ENCODE results near the gene FYN.
A peak's percentile ranks its signal among the peaks of the same experiment; 100 is the strongest.

FYN gene

DNA sequence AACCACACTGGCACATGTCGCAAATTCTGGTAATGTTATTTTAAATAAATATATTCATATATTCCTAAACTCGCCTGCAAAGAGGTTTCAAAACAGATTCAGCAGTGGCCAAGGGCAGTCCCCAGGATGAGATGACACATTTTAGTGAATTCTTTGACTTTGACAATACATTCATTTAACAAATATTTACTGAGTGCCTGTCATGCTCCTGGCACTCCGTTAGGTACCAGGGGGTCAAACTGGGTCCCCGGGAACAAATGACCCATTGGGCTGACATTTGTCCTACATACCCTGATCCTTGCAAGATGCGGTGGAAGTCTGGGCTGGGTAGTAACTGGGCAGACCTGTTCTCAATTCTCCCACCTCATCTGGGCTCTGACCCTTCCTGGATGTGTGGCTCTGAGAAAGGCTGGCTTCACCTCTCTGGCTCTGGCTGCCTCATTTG lies 74.9 kb downstream of the FYN start:
- Mint-ChIP-seq H3K9me3 (no peaks in the 10 kb centered on the region), H3K36me3 (ENCODE audit: low read depth) (peaks cover 9% of the 10 kb centered on the region), H3K27me3 (ENCODE audit: low read depth) (no peaks in the 10 kb centered on the region), H3K4me3 (no peak overlapping the region), H3K27ac (no peak overlapping the region), H3K4me1 (peaks cover 40% of the 10 kb centered on the region)
- no peak for TF ChIP-seq CTCF (IDR thresholded peaks at IDR 0.05; ENCODE audit: unreplicated experiment in 3 of 3)

- H3K4me1 Mint-ChIP-seq: peaks cover 44% of the 10 kb centered on the region
- H3K9me3 Mint-ChIP-seq: no peaks in the 10 kb centered on the region
- no peak for TF ChIP-seq CTCF (IDR thresholded peaks at IDR 0.05; ENCODE audit: unreplicated experiment in 3 of 3)
- no peaks in the 10 kb centered on the region for H3K36me3 Mint-ChIP-seq (ENCODE audit: low read depth)
- no peaks in the 10 kb centered on the region for H3K27me3 Mint-ChIP-seq (ENCODE audit: low read depth)
- H3K27ac Mint-ChIP-seq: no peak overlapping the region
- no peak overlapping the region for H3K4me3 Mint-ChIP-seq
Measured at GRCh38 chr6:111796310-111796918, 76.8 kb downstream of the FYN start.

- peaks cover 47% of the 10 kb centered on the region for H3K4me1 Mint-ChIP-seq
- no peak for TF ChIP-seq CTCF (IDR thresholded peaks at IDR 0.05; ENCODE audit: unreplicated experiment in 3 of 3)
- H3K27me3 Mint-ChIP-seq (ENCODE audit: low read depth): no peaks in the 10 kb centered on the region
- H3K4me3 Mint-ChIP-seq: no peak overlapping the region
- no peaks in the 10 kb centered on the region for H3K36me3 Mint-ChIP-seq (ENCODE audit: low read depth)
- H3K27ac Mint-ChIP-seq: peak overlapping the region in 2 of 3 experiments; percentile 16 to 33
- H3K9me3 Mint-ChIP-seq: no peaks in the 10 kb centered on the region
Measured at GRCh38 chr6:111795558-111795957, 77.7 kb downstream of the FYN start.

DNA sequence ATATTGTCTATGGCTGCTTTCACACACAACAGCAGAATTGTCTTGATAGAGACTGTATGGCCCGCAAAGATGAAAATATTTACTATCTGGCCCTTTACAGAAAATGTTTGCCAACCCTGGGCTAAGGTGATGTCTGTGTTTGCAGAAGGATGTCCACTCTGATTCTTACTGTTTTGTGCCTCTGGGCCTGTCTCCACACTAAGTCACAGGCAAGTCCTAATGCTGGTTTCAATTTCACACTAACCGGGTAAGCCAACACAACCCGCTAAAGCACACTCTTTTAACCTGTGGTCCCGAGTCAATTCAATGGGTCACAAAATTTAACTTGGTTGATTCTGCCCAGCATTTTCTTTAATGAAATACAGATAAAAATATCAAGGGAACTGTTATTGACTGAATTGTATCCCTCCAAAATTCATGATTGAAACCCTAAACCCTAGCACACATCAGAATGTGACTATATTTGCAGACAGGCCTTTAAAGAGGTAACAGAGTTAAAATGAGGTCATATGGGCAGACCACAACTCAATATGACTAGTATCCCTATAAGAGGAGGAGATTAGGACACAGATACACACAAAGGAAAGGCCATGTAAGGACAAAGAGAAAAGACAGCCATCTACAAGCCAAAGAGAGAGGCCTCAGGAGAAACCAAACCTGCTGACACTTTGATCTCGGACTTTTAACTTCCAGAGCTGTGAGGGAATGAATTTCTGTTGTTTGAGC lies 78.4 kb downstream of the FYN start:
- Mint-ChIP-seq H3K36me3 (ENCODE audit: low read depth) (no peaks in the 10 kb centered on the region), H3K9me3 (no peaks in the 10 kb centered on the region), H3K4me3 (no peak overlapping the region), H3K27ac (peak overlapping the region in 2 of 3 experiments; percentile 16 to 33), H3K27me3 (ENCODE audit: low read depth) (no peaks in the 10 kb centered on the region), H3K4me1 (peaks cover 45% of the 10 kb centered on the region)
- no peak for TF ChIP-seq CTCF (IDR thresholded peaks at IDR 0.05; ENCODE audit: unreplicated experiment in 3 of 3)

DNA sequence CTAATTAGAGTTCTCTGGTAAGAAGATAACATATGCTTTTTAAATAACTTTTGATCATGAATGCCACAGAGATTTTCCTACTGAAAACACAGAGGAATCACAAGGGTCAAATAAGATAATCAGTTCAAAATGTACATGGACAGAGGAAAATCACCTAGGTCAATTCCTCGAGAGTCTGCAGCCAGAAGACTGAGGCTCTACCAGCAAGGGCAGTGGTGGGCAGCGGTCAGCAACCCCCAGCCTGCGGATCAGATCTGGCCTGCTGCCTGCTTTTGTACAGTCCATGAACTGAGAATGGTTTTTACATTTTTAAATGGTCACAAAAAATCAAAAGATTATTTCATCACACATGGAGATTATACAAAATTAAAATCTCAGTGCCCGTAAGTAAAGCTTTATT lies 79.0 kb downstream of the FYN start:
- peaks cover 44% of the 10 kb centered on the region for H3K4me1 Mint-ChIP-seq
- no peaks in the 10 kb centered on the region for H3K27me3 Mint-ChIP-seq (ENCODE audit: low read depth)
- H3K9me3 Mint-ChIP-seq: no peaks in the 10 kb centered on the region
- H3K36me3 Mint-ChIP-seq (ENCODE audit: low read depth): no peaks in the 10 kb centered on the region
- H3K4me3 Mint-ChIP-seq: no peak overlapping the region
- TF ChIP-seq CTCF (IDR thresholded peaks at IDR 0.05; ENCODE audit: unreplicated experiment in 3 of 3): no peak
- peak overlapping the region in 1 of 3 experiments; percentile 33 for H3K27ac Mint-ChIP-seq

GRCh38 chr6:111793711-111794111 lies 79.5 kb downstream of the FYN start:
- Mint-ChIP-seq H3K4me3 (no peak overlapping the region), H3K27ac (peak overlapping the region in 1 of 3 experiments; percentile 49), H3K4me1 (peaks cover 44% of the 10 kb centered on the region), H3K27me3 (ENCODE audit: low read depth) (no peaks in the 10 kb centered on the region), H3K9me3 (no peaks in the 10 kb centered on the region), H3K36me3 (ENCODE audit: low read depth) (no peaks in the 10 kb centered on the region)
- TF ChIP-seq CTCF (IDR thresholded peaks at IDR 0.05; ENCODE audit: unreplicated experiment in 3 of 3): no peak

Data from nephron (organoid).